ENCODE results near the gene HIPK3.
A peak's percentile ranks its signal among the peaks of the same experiment; 100 is the strongest.
"Not testable (repeated sequence)": the region's sequence is repeated elsewhere in the genome, so short reads cannot be mapped to it uniquely, and the experiment has no call there.

The HIPK3 gene

GRCh38 chr11:33358150-33358831 is 101.1 kb downstream of the HIPK3 start:
- DNase-seq (ENCODE audit: low spot score), result no peak

- no peak for DNase-seq (ENCODE audit: low spot score)
These were observed 103.5 kb downstream of the HIPK3 start for GRCh38 chr11:33360642-33361041.

GRCh38 chr11:33362051-33362910 is 105.1 kb downstream of the HIPK3 start:
- DNase-seq (ENCODE audit: low spot score), result peak; percentile 16

- no peak for DNase-seq (ENCODE audit: low spot score)
These were observed 109.7 kb downstream of the HIPK3 start for GRCh38 chr11:33366918-33367317.

- DNase-seq (ENCODE audit: low spot score), result not testable (repeated sequence)
These were observed 111.3 kb downstream of the HIPK3 start for GRCh38 chr11:33368475-33368874.

- DNase-seq (ENCODE audit: low spot score), result no peak
These were observed 111.8 kb downstream of the HIPK3 start for GRCh38 chr11:33368931-33369330.

GRCh38 chr11:33373636-33374035 is 116.5 kb downstream of the HIPK3 start:
- no peak for DNase-seq (ENCODE audit: low spot score)

GRCh38 chr11:33375236-33375635 is 118.1 kb downstream of the HIPK3 start:
- DNase-seq (ENCODE audit: low spot score), result no peak

GRCh38 chr11:33375688-33376311 is 118.6 kb downstream of the HIPK3 start, which contains the start of gene KIAA1549L:
Gene KIAA1549L (plus strand): TSS chr11:33376108.
- no peak for DNase-seq (ENCODE audit: low spot score)

- no peak for DNase-seq (ENCODE audit: low spot score)
These were observed 119.4 kb downstream of the HIPK3 start for GRCh38 chr11:33376331-33377310.

GRCh38 chr11:33377412-33378370 is 120.5 kb downstream of the HIPK3 start:
- no peak for DNase-seq (ENCODE audit: low spot score)

- DNase-seq (ENCODE audit: low spot score), result no peak
These were observed 122.8 kb downstream of the HIPK3 start for GRCh38 chr11:33379947-33380346.

GRCh38 chr11:33383075-33383919 is 126.1 kb downstream of the HIPK3 start:
- DNase-seq (ENCODE audit: low spot score), result no peak

GRCh38 chr11:33383920-33384209 is 126.7 kb downstream of the HIPK3 start:
- no peak for DNase-seq (ENCODE audit: low spot score)

- DNase-seq (ENCODE audit: low spot score), result no peak
These were observed 127.0 kb downstream of the HIPK3 start for GRCh38 chr11:33384220-33384619.

- DNase-seq (ENCODE audit: low spot score), result no peak
These were observed 130.4 kb downstream of the HIPK3 start for GRCh38 chr11:33387581-33387980.

- DNase-seq (ENCODE audit: low spot score), result no peak
These were observed 130.8 kb downstream of the HIPK3 start for GRCh38 chr11:33387996-33388395.

- DNase-seq (ENCODE audit: low spot score), result no peak
These were observed 131.8 kb downstream of the HIPK3 start for GRCh38 chr11:33388793-33389525.

- DNase-seq (ENCODE audit: low spot score), result no peak
These were observed 132.5 kb downstream of the HIPK3 start for GRCh38 chr11:33389635-33390034.

Measured in CD4-positive, alpha-beta T cell treated with Interleukin-6 at 100 ng/mL for 8 hours (primary cell).